K562 (cell line): ENCODE results near the gene NTRK1. TPM values are rescaled to one million over a fixed set of nuclear protein-coding genes. Genes with fewer than 3 reads are reported as not detected.

ENCODE experiments used
- BRCA1 ChIP-seq, 2 experiments: fragments of 450-650 bp in 1 of 2; sonication (generic) in 1 of 2; formaldehyde crosslinking in 1 of 2; IDR thresholded peaks; 2 replicates each; pipeline versions ENCODE4 v1.5.0 to v1.6.1; 2017 to 2020; ENCODE audit warnings: mild to moderate bottlenecking in 1 of 2, missing genetic modification reagents in 1 of 2
- CCNT2 ChIP-seq: IDR thresholded peaks from 2 replicates; pipeline ENCODE4 v1.6.1; 2011; ENCODE audit warnings: borderline replicate concordance, low read depth, mild to moderate bottlenecking, moderate library complexity, mixed read lengths, low read length; ENCODE audit not compliant: insufficient read length; ENCODE audit errors: extremely low read depth
- CGGBP1 ChIP-seq: fragments of 250-450 bp; sonication (Bioruptor Pico); IDR thresholded peaks from 2 replicates; pipeline ENCODE4 v1.9.0; 2021; ENCODE audit warnings: mild to moderate bottlenecking
- CHD2 ChIP-seq: IDR thresholded peaks from 2 replicates; pipeline ENCODE4 v1.6.1; 2011; ENCODE audit warnings: low read depth, low read length
- CREB5 ChIP-seq: fragments of 250-450 bp; sonication (Bioruptor Pico); IDR thresholded peaks from 2 replicates; pipeline ENCODE4 v1.5.0; 2020; ENCODE audit warnings: mild to moderate bottlenecking
- EP300 ChIP-seq: IDR thresholded peaks from 2 replicates; pipeline ENCODE4 v1.6.1; 2012; ENCODE audit warnings: low read length, improper control_type of control experiment
- GATA2 ChIP-seq: sonication (generic); formaldehyde crosslinking; IDR thresholded peaks from 2 replicates; pipeline ENCODE4 v1.4.0; 2020; ENCODE audit warnings: mild to moderate bottlenecking, missing genetic modification reagents
- LARP7 ChIP-seq: fragments of 450-650 bp; IDR thresholded peaks from 2 replicates; pipeline ENCODE4 v1.6.1; 2016
- MBD2 ChIP-seq: sonication (generic); IDR thresholded peaks from 2 replicates; pipeline ENCODE4 v1.6.1; 2016; ENCODE audit warnings: low read depth, borderline replicate concordance
- PML ChIP-seq: IDR thresholded peaks from 2 replicates; pipeline ENCODE4 v1.6.1; 2012; ENCODE audit warnings: low read length, inconsistent platforms
- SIX5 ChIP-seq, 2 experiments: IDR thresholded peaks; 2 replicates each; pipeline ENCODE4 v1.6.1; 2011; ENCODE audit warnings: low read length in 2 of 2, borderline replicate concordance in 1 of 2, low read depth in 1 of 2, mild to moderate bottlenecking in 1 of 2, moderate library complexity in 1 of 2; ENCODE audit not compliant: insufficient read depth in 1 of 2
- SMARCE1 ChIP-seq: fragments of 450-650 bp; IDR thresholded peaks from 2 replicates; pipeline ENCODE4 v1.7.1; 2016; ENCODE audit warnings: mild to moderate bottlenecking
- TFAP4 ChIP-seq: sonication (generic); formaldehyde crosslinking; IDR thresholded peaks from 2 replicates; pipeline ENCODE4 v1.8.0; 2022; ENCODE audit warnings: missing genetic modification reagents, mild to moderate bottlenecking, moderate library complexity, borderline replicate concordance
- ZC3H11A ChIP-seq: IDR thresholded peaks from 2 replicates; pipeline ENCODE4 v1.6.1; 2012; ENCODE audit warnings: low read depth, low read length, improper control_type of control experiment
- ZFP1 ChIP-seq: fragments of 450-650 bp; formaldehyde crosslinking; IDR thresholded peaks from 2 replicates; pipeline ENCODE4 v1.4.0; 2020; ENCODE audit warnings: mild to moderate bottlenecking, mixed read lengths
- ZFP30 ChIP-seq: fragments of 250-450 bp; sonication (Bioruptor Pico); IDR thresholded peaks from 2 replicates; pipeline ENCODE4 v1.8.0; 2022; ENCODE audit warnings: moderate library complexity, mild to moderate bottlenecking, inconsistent platforms, borderline replicate concordance
- polyA plus RNA-seq, 8 experiments: library from polyadenylated mRNA; depleted of rRNA in 4 of 8; stranded (reverse) in 5 of 8; unstranded in 3 of 8; fragments of >200 nt; fragmentation: Nextera tagmentation in 2 of 8; fragmentation: Illumina TruSeq in 1 of 8; extraction: Ambion mirVana in 2 of 8; extraction: Trizol in 1 of 8; gene quantifications; 2 replicates each; pipeline versions ENCODE4 v1.2.1 to v1.2.3, GENCODE V29; 2011 to 2014; ENCODE audit warnings: inconsistent platforms in 1 of 8, missing spikeins in 1 of 8
- total RNA-seq, 7 experiments: library from RNA; depleted of rRNA in 6 of 7; stranded (reverse); fragments of >200 nt in 6 of 7; fragmentation: Illumina TruSeq in 2 of 7; extraction: Trizol in 2 of 7; gene quantifications; 2 replicates each; pipeline versions ENCODE4 v1.2.1 to v1.2.3, GENCODE V29; 2011 to 2021; ENCODE audit warnings: low replicate concordance in 1 of 7
- TF ChIP-seq, protein P1 (sequence below), 3 experiments: IDR thresholded peaks in 2 of 3; conservative IDR thresholded peaks in 1 of 3; 2 replicates each; pipeline ENCODE4 v1.5.1; 2011 to 2012; ENCODE audit warnings: low read length in 3 of 3, mild to moderate bottlenecking in 3 of 3, control low read depth in 2 of 3, improper control_type of control experiment in 1 of 3, inconsistent platforms in 1 of 3, low read depth in 1 of 3, mixed read lengths in 1 of 3, moderate library complexity in 1 of 3; ENCODE audit not compliant: insufficient read depth in 2 of 3
- TF ChIP-seq, protein P2 (sequence below): fragments of 450-650 bp; IDR thresholded peaks from 2 replicates; pipeline ENCODE4 v1.6.1; 2017; ENCODE audit warnings: antibody characterized with exemption, mild to moderate bottlenecking

Gene NTRK1
- total and polyA plus RNA-seq, 9 of the 15 experiments (the other 6 are each of a cell fraction or from before 2014, with no cell fraction given): 0.46 to 30.0 (median 7.9) TPM

- TF ChIP-seq SMARCE1: 0 out of 2 replicates have a peak, but pooled peaks have one; percentile 40
- TF ChIP-seq CCNT2: no peak
- no peak for TF ChIP-seq BRCA1 (IDR thresholded peaks at IDR 0.05)
- no peak for TF ChIP-seq BRCA1 (CRISPR knock-in tag; IDR thresholded peaks at IDR 0.05)
- no peak for TF ChIP-seq LARP7
- TF ChIP-seq ZC3H11A: no peak
- no peak for TF ChIP-seq MBD2
- peak; percentile 53; the same call in 1 of the 2 replicates for TF ChIP-seq EP300
- TF ChIP-seq, protein P1, sequence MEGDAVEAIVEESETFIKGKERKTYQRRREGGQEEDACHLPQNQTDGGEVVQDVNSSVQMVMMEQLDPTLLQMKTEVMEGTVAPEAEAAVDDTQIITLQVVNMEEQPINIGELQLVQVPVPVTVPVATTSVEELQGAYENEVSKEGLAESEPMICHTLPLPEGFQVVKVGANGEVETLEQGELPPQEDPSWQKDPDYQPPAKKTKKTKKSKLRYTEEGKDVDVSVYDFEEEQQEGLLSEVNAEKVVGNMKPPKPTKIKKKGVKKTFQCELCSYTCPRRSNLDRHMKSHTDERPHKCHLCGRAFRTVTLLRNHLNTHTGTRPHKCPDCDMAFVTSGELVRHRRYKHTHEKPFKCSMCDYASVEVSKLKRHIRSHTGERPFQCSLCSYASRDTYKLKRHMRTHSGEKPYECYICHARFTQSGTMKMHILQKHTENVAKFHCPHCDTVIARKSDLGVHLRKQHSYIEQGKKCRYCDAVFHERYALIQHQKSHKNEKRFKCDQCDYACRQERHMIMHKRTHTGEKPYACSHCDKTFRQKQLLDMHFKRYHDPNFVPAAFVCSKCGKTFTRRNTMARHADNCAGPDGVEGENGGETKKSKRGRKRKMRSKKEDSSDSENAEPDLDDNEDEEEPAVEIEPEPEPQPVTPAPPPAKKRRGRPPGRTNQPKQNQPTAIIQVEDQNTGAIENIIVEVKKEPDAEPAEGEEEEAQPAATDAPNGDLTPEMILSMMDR (IDR thresholded peaks at IDR 0.05 in 2 of 3, conservative IDR thresholded peaks at IDR 0.05 in 1 of 3; ENCODE audit: insufficient read depth in 2 of 3, low read depth in 1 of 3, low read length in 3 of 3): no peak
- TF ChIP-seq TFAP4 (CRISPR knock-in tag): peak; percentile 33; the same call in 1 of the 2 replicates
- TF ChIP-seq ZFP1 (CRISPR knock-in tag): no peak
- TF ChIP-seq SIX5 (IDR thresholded peaks at IDR 0.05; ENCODE audit: borderline replicate concordance in 1 of 2, insufficient read depth in 1 of 2, low read depth in 1 of 2, low read length in 2 of 2): no peak
- TF ChIP-seq, protein P2, sequence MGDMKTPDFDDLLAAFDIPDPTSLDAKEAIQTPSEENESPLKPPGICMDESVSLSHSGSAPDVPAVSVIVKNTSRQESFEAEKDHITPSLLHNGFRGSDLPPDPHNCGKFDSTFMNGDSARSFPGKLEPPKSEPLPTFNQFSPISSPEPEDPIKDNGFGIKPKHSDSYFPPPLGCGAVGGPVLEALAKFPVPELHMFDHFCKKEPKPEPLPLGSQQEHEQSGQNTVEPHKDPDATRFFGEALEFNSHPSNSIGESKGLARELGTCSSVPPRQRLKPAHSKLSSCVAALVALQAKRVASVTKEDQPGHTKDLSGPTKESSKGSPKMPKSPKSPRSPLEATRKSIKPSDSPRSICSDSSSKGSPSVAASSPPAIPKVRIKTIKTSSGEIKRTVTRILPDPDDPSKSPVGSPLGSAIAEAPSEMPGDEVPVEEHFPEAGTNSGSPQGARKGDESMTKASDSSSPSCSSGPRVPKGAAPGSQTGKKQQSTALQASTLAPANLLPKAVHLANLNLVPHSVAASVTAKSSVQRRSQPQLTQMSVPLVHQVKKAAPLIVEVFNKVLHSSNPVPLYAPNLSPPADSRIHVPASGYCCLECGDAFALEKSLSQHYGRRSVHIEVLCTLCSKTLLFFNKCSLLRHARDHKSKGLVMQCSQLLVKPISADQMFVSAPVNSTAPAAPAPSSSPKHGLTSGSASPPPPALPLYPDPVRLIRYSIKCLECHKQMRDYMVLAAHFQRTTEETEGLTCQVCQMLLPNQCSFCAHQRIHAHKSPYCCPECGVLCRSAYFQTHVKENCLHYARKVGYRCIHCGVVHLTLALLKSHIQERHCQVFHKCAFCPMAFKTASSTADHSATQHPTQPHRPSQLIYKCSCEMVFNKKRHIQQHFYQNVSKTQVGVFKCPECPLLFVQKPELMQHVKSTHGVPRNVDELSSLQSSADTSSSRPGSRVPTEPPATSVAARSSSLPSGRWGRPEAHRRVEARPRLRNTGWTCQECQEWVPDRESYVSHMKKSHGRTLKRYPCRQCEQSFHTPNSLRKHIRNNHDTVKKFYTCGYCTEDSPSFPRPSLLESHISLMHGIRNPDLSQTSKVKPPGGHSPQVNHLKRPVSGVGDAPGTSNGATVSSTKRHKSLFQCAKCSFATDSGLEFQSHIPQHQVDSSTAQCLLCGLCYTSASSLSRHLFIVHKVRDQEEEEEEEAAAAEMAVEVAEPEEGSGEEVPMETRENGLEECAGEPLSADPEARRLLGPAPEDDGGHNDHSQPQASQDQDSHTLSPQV: 0 out of 2 replicates have a peak, but pooled peaks have one; percentile 70
- TF ChIP-seq CREB5 (CRISPR knock-in tag): no peak
- peak; percentile 65; the same call in 1 of the 2 replicates for TF ChIP-seq GATA2 (CRISPR knock-in tag)
- TF ChIP-seq PML: no peak
- TF ChIP-seq CHD2: no peak
- no peak for TF ChIP-seq ZFP30 (CRISPR knock-in tag)
- TF ChIP-seq CGGBP1 (CRISPR knock-in tag): no peak
Observed at GRCh38 chr1:156894711-156895454, 34.2 kb downstream of the NTRK1 start (continued).
